NT2/D1 (cell line): ENCODE results near the gene NRXN3.

ENCODE experiments used
- SUZ12 ChIP-seq: IDR thresholded peaks from 2 replicates; pipeline ENCODE4 v1.6.1; 2011; ENCODE audit not compliant: insufficient read length, insufficient read depth; ENCODE audit errors: extremely low read depth
- YY1 ChIP-seq: IDR thresholded peaks from 2 replicates; pipeline ENCODE4 v1.6.1; 2011; ENCODE audit not compliant: insufficient read length, insufficient read depth
- ZNF274 ChIP-seq: IDR thresholded peaks from 2 replicates; pipeline ENCODE4 v1.6.1; 2011; ENCODE audit warnings: mild to moderate bottlenecking, low read depth, low read length

DNA sequence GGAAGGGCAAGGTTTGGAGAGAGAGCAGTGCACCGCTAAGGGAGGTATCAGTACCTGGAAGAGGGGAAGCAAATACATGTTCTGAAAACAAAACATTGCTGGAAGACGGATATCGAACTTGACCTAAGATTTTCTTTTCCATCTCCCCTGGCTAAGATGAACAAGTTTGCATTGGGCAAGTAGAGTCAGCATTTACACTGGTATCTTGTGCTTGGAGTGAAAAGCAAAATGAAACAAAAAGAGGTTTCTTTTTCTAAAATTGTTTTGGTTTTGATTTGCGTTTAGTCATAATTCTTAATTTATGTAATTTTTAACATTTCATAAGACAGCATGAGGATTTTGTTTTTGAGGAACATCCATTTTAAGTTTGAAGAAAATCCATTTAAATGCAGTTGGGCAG, 881.6 kb downstream of the NRXN3 start:
- no peak for TF ChIP-seq SUZ12
- TF ChIP-seq YY1, result no peak
- TF ChIP-seq ZNF274, result no peak
